GM12872 (cell line): Measurements from ENCODE around the gene HMCES.

Experiments used
- CTCF ChIP-seq: IDR thresholded peaks from 3 replicates; pipeline ENCODE4 v1.5.1; 2011; ENCODE audit warnings: low read depth, mild to moderate bottlenecking, low read length, moderate library complexity; ENCODE audit not compliant: insufficient read depth

Gene HMCES

GRCh38 chr3:129249284-129250065, 29.2 kb upstream of the HMCES start, which contains the start of gene COPG1:
Gene COPG1 (plus strand): TSS chr3:129249606. CDS start chr3:129249710, 104 bp downstream.
- TF ChIP-seq CTCF = no peak

GRCh38 chr3:129252748-129253147, 25.9 kb upstream of the HMCES start:
- TF ChIP-seq CTCF = no peak

- TF ChIP-seq CTCF = no peak
Measured at GRCh38 chr3:129254536-129255230, 24.0 kb upstream of the HMCES start.

- no peak for TF ChIP-seq CTCF
Measured at GRCh38 chr3:129256270-129256669, 22.4 kb upstream of the HMCES start.

- TF ChIP-seq CTCF = no peak
Measured at GRCh38 chr3:129257609-129258008, 21.1 kb upstream of the HMCES start.

GRCh38 chr3:129259612-129260477, 18.8 kb upstream of the HMCES start:
- TF ChIP-seq CTCF = no peak

GRCh38 chr3:129260606-129261005, 18.1 kb upstream of the HMCES start:
- TF ChIP-seq CTCF = no peak
